HepG2 (cell line): ENCODE measurements around the gene SKIDA1. TPM values are rescaled to one million over a fixed set of nuclear protein-coding genes. Genes with fewer than 3 reads are reported as not detected.
A peak's percentile ranks its signal among the peaks of the same experiment; 100 is the strongest.

Experiments used
- CENPX ChIP-seq: sonication (generic); formaldehyde crosslinking; IDR thresholded peaks from 2 replicates; pipeline ENCODE4 v1.9.0; 2021; ENCODE audit warnings: mild to moderate bottlenecking, missing genetic modification reagents, moderate library complexity
- FOSL2 ChIP-seq: sonication (generic); formaldehyde crosslinking; IDR thresholded peaks from 2 replicates; pipeline ENCODE4 v1.4.0; 2020; ENCODE audit warnings: missing genetic modification reagents
- GATAD2A ChIP-seq: IDR thresholded peaks from 2 replicates; pipeline ENCODE4 v1.6.1; 2016
- HMGA1 ChIP-seq: sonication (generic); formaldehyde crosslinking; conservative IDR thresholded peaks from 2 replicates; pipeline ENCODE4 v1.4.0; 2020; ENCODE audit warnings: missing genetic modification reagents
- MEIS2 ChIP-seq: sonication (generic); formaldehyde crosslinking; IDR thresholded peaks from 2 replicates; pipeline ENCODE4 v1.9.0; 2021; ENCODE audit warnings: mild to moderate bottlenecking, missing genetic modification reagents
- RARG ChIP-seq: sonication (generic); formaldehyde crosslinking; IDR thresholded peaks from 2 replicates; pipeline ENCODE4 v1.4.0; 2020; ENCODE audit warnings: low read depth, mild to moderate bottlenecking, missing genetic modification reagents
- RNF219 ChIP-seq: sonication (generic); formaldehyde crosslinking; IDR thresholded peaks from 2 replicates; pipeline ENCODE4 v1.5.0; 2020; ENCODE audit warnings: mild to moderate bottlenecking, missing genetic modification reagents
- RXRB ChIP-seq: IDR thresholded peaks from 2 replicates; pipeline ENCODE4 v1.6.1; 2016; ENCODE audit warnings: borderline replicate concordance, missing genetic modification reagents, missing compliant biosample characterization
- SMARCC2 ChIP-seq: fragments of 450-650 bp; IDR thresholded peaks from 2 replicates; pipeline ENCODE4 v1.6.1; 2017; ENCODE audit warnings: antibody characterized with exemption, mild to moderate bottlenecking
- SNRNP70 ChIP-seq: fragments of 200-400 bp; formaldehyde crosslinking; IDR thresholded peaks from 2 replicates; pipeline ENCODE4 v1.6.1; 2017; ENCODE audit warnings: mild to moderate bottlenecking, low read depth, low read length, moderate library complexity
- XRCC5 ChIP-seq: fragments of 200-400 bp; formaldehyde crosslinking; optimal IDR thresholded peaks from 2 replicates; pipeline ENCODE3; 2017; ENCODE audit warnings: mild to moderate bottlenecking, low read length
- ZFP91 ChIP-seq: sonication (generic); formaldehyde crosslinking; IDR thresholded peaks from 2 replicates; pipeline ENCODE4 v1.9.0; 2022; ENCODE audit warnings: missing genetic modification reagents, mild to moderate bottlenecking, borderline replicate concordance
- ZHX2 ChIP-seq, 2 experiments: sonication (generic) in 1 of 2; formaldehyde crosslinking in 1 of 2; IDR thresholded peaks; 2 replicates each; pipeline versions ENCODE4 v1.6.1 to v1.9.0; 2014 to 2022; ENCODE audit warnings: antibody characterized with exemption in 1 of 2, borderline replicate concordance in 1 of 2, inconsistent platforms in 1 of 2, low read depth in 1 of 2, missing genetic modification reagents in 1 of 2
- ZNF136 ChIP-seq: sonication (generic); formaldehyde crosslinking; IDR thresholded peaks from 2 replicates; pipeline ENCODE4 v1.8.1; 2022; ENCODE audit warnings: low read depth, mild to moderate bottlenecking, moderate library complexity, missing genetic modification reagents
- ZNF329 ChIP-seq: sonication (generic); formaldehyde crosslinking; IDR thresholded peaks from 2 replicates; pipeline ENCODE4 v1.9.0; 2021; ENCODE audit warnings: low read depth, mild to moderate bottlenecking, missing genetic modification reagents
- ZNF776 ChIP-seq: sonication (generic); formaldehyde crosslinking; IDR thresholded peaks from 2 replicates; pipeline ENCODE4 v1.4.0; 2020; ENCODE audit warnings: mild to moderate bottlenecking, missing genetic modification reagents
- ZNF777 ChIP-seq: sonication (generic); formaldehyde crosslinking; IDR thresholded peaks from 2 replicates; pipeline ENCODE4 v1.4.0; 2020; ENCODE audit warnings: missing genetic modification reagents
- polyA plus RNA-seq, 8 experiments: library from polyadenylated mRNA; depleted of rRNA in 3 of 8; stranded (reverse) in 7 of 8; unstranded in 1 of 8; fragments of >200 nt; fragmentation: Illumina TruSeq in 4 of 8; extraction: Trizol in 4 of 8; gene quantifications; 2 replicates each; pipeline versions ENCODE4 v1.2.1 to v1.2.3, GENCODE V29; 2011 to 2016; ENCODE audit warnings: low read depth in 4 of 8, missing spikeins in 1 of 8, mixed read lengths in 1 of 8; ENCODE audit not compliant: insufficient read depth in 1 of 8
- total RNA-seq, 5 experiments: library from RNA; depleted of rRNA; stranded (reverse); fragments of >200 nt; fragmentation: Illumina TruSeq; extraction: Trizol; gene quantifications; 2 replicates each; pipeline ENCODE4 v1.2.3, GENCODE V29; 2016; ENCODE audit warnings: low read depth in 1 of 5

Gene SKIDA1
- total and polyA plus RNA-seq, 2 of the 13 experiments (the other 11 are each of a cell fraction or from before 2014, with no cell fraction given), result 0.73 to 1.5 TPM

GRCh38 chr10:21525367-21526187 lies at the start of gene SKIDA1 (continued):
- TF ChIP-seq ZFP91 (peak; percentile 82), RARG (CRISPR knock-in tag) (no peak), RXRB (CRISPR knock-in tag) (peak; percentile 76), SMARCC2 (no peak), ZNF136 (CRISPR knock-in tag) (0 out of 2 replicates have a peak, but pooled peaks have one; percentile 37), ZNF329 (CRISPR knock-in tag) (no peak; the same call in 1 of the 2 replicates), GATAD2A (CRISPR knock-in tag) (peak; percentile 46), XRCC5 (no peak), ZHX2 (IDR thresholded peaks at IDR 0.05; ENCODE audit: low read depth) (peak; percentile 59), ZHX2 (CRISPR knock-in tag; IDR thresholded peaks at IDR 0.05; ENCODE audit: borderline replicate concordance) (0 out of 2 replicates have a peak, but pooled peaks have one; percentile 70), HMGA1 (no peak), CENPX (CRISPR knock-in tag) (no peak), SNRNP70 (no peak), ZNF777 (CRISPR knock-in tag) (peak; percentile 71), MEIS2 (CRISPR knock-in tag) (no peak), ZNF776 (CRISPR knock-in tag) (peak; percentile 44; the same call in 1 of the 2 replicates), FOSL2 (CRISPR knock-in tag) (peak; percentile 7; the same call in 1 of the 2 replicates), RNF219 (CRISPR knock-in tag) (peak; percentile 91; the same call in 1 of the 2 replicates)
